Ishikawa (cell line): ENCODE data around the gene KDM8.

ENCODE experiments used
- CEBPB ChIP-seq: IDR thresholded peaks from 2 replicates; pipeline ENCODE4 v1.6.1; 2012
- EGR1 ChIP-seq: IDR thresholded peaks from 2 replicates; pipeline ENCODE4 v1.6.1; 2012
- EP300 ChIP-seq: IDR thresholded peaks from 2 replicates; pipeline ENCODE4 v1.6.1; 2012; ENCODE audit warnings: borderline replicate concordance
- FOXM1 ChIP-seq: IDR thresholded peaks from 2 replicates; pipeline ENCODE4 v1.6.1; 2012; ENCODE audit warnings: low read depth, borderline replicate concordance
- MAX ChIP-seq: IDR thresholded peaks from 2 replicates; pipeline ENCODE4 v1.6.1; 2012
- RAD21 ChIP-seq: IDR thresholded peaks from 2 replicates; pipeline ENCODE4 v1.6.1; 2012; ENCODE audit warnings: low read depth
- REST ChIP-seq: IDR thresholded peaks from 2 replicates; pipeline ENCODE4 v1.6.1; 2012; ENCODE audit warnings: low read depth, mild to moderate bottlenecking
- TAF1 ChIP-seq: IDR thresholded peaks from 2 replicates; pipeline ENCODE4 v1.6.1; 2012; ENCODE audit warnings: low read depth, mild to moderate bottlenecking
- TCF12 ChIP-seq: IDR thresholded peaks from 2 replicates; pipeline ENCODE4 v1.6.1; 2012; ENCODE audit warnings: low read depth
- TEAD4 ChIP-seq: IDR thresholded peaks from 2 replicates; pipeline ENCODE4 v1.6.1; 2012
- YY1 ChIP-seq: IDR thresholded peaks from 2 replicates; pipeline ENCODE4 v1.6.1; 2012; ENCODE audit warnings: low read depth
- ZBTB7A ChIP-seq: IDR thresholded peaks from 2 replicates; pipeline ENCODE4 v1.6.1; 2012; ENCODE audit warnings: low read depth

GRCh38 chr16:27246439-27246838, 43.1 kb downstream of the KDM8 start:
- TF ChIP-seq RAD21 (no peak), REST (no peak), MAX (no peak), ZBTB7A (no peak), CEBPB (no peak), TAF1 (no peak), EP300 (no peak), YY1 (no peak), EGR1 (no peak), TCF12 (no peak), TEAD4 (no peak), FOXM1 (no peak)
